ENCODE data around the gene TAAR5.
"Not testable (repeated sequence)": the region's sequence is repeated elsewhere in the genome, so short reads cannot be mapped to it uniquely, and the experiment has no call there.

Gene TAAR5

DNA sequence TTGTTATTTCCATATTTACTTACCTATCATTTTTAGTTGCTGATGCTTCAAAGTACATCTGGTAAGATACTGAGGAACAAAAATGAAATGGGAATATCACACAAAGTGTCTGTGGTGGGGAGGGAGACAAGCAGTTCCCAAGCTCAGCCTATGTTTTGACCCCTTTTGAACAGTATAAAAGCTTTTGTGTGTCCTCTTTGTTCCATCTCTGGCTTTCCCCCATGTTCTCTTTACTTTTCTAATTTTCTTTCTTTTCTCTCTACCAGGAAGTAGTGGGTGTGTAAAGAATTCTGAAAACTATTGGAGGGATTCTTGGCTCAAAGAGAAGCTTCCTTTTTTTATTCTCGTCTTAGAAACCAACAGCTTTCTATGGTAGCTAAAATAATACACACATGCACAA lies 27.1 kb upstream of the TAAR5 start:
- H3K4me3 ChIP-seq (ENCODE audit: low read depth, low read length), result no peak overlapping the region
- no peak for TF ChIP-seq CTCF (IDR thresholded peaks at IDR 0.05; ENCODE audit: borderline replicate concordance, insufficient read depth, low read depth, low read length)

DNA sequence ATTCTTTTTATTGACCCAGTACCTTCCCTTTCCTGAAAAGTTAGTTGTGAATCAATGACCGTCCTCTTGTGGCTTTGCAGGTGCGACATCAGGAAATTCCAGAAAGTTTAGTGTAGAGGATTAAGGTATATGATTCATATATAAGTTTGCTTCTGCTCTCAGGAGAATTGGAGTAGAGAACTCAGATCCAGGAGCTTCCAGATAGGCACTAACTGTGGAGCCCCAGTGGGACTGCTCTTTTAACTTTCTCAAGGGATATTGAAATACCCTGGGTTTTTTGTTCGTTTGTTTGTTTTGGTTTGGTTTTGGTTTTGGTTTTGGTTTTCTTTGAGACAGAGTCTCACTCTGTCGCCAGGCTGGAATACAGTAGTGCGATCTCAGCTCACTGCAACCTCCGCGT lies 25.0 kb upstream of the TAAR5 start:
- no peak for TF ChIP-seq CTCF (IDR thresholded peaks at IDR 0.05; ENCODE audit: borderline replicate concordance, insufficient read depth, low read depth, low read length)
- no peak overlapping the region for H3K4me3 ChIP-seq (ENCODE audit: low read depth, low read length)

- H3K4me3 ChIP-seq (ENCODE audit: low read depth, low read length), result no peak overlapping the region
- no peak for TF ChIP-seq CTCF (IDR thresholded peaks at IDR 0.05; ENCODE audit: borderline replicate concordance, insufficient read depth, low read depth, low read length)
Measured at GRCh38 chr6:132612449-132613108, 23.0 kb upstream of the TAAR5 start.

DNA sequence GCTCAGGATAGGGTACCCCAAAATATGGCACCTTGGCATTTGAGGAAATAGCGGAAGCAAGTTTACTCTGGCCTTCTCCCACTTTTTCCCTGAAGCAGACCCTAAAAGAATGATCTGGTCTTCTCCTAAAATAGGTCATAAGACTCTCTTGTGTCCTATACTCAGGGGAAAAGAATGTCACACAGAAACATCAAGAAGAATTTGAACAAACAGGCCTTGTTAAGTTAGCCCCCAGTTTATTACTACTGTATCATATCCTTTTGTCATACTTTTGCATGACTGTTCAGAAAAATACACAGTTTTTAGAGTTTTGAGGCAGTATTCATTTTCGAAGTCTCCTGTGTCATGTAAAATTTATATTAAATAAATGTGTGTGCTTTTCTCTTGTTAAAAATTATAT lies 22.1 kb upstream of the TAAR5 start:
- no peak overlapping the region for H3K4me3 ChIP-seq (ENCODE audit: low read depth, low read length)
- TF ChIP-seq CTCF (IDR thresholded peaks at IDR 0.05; ENCODE audit: borderline replicate concordance, insufficient read depth, low read depth, low read length), result no peak

DNA sequence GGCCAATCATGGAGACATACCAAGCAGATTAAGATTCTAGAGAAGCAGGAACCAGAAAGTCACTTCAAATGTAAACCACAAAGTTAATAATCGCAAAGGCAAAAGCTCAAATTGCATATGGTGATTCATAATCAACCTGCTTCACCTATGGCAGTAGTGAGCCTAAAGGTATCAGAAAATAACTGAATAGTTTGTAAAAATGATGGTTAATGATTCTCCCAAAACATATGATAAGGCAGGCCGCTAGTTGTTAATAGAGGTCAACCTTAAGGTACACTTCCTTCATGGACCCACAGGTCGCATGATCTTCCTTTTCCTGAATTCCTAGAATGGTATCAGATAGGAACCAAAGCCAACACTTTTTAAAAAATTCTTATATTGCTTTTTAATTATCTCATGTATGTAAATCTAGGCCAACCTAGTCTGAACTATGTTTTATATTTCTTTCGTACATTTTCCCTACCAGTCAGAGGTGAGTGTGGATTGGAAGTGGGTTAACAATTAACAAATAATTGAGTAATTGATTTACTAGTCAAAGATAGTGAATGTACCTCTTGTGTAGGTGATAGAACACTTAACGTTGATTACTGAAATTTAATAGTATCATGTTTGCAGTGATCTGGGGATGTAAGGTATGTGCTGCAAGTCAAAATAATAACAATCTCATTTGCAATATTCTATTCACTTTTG lies 18.1 kb upstream of the TAAR5 start:
- H3K4me3 ChIP-seq (ENCODE audit: low read depth, low read length), result no peak overlapping the region
- TF ChIP-seq CTCF (IDR thresholded peaks at IDR 0.05; ENCODE audit: borderline replicate concordance, insufficient read depth, low read depth, low read length), result no peak

GRCh38 chr6:132604635-132605152 lies 15.2 kb upstream of the TAAR5 start:
- H3K4me3 ChIP-seq (ENCODE audit: low read depth, low read length), result no peak overlapping the region
- no peak for TF ChIP-seq CTCF (IDR thresholded peaks at IDR 0.05; ENCODE audit: borderline replicate concordance, insufficient read depth, low read depth, low read length)

DNA sequence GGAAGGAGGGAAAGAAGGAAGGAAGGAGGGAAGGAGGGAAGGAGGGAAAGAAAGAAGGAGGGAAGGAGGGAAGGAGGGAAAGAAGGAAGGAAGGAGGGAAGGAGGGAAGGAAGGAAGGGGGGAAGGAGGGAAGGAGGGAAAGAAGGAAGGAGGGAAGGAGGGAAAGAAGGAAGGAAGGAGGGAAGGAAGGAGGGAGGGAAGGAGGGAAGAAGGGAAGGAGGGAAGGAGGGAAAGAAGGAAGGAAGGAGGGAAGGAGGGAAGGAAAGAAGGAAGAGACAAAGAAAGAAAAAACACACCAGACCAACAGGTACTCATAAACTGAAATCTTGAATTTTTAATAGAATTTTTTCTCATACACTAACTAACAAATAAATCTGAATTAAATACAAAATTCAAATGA lies 11.4 kb upstream of the TAAR5 start:
- H3K4me3 ChIP-seq (ENCODE audit: low read depth, low read length), result not testable (repeated sequence)

All from GM12875 (cell line).